Neuronal stem cell (in vitro differentiated cells): ENCODE measurements around the gene CHAF1A.
A peak's percentile ranks its signal among the peaks of the same experiment; 100 is the strongest.

Experiments
- DNase-seq: peaks from one replicate; pipeline ENCODE4 v3.0.0-alpha.2; 2013; ENCODE audit warnings: low spot score
- H2AFZ ChIP-seq: one replicate; pipeline ENCODE4 v1.6.1; 2013; ENCODE audit warnings: mild to moderate bottlenecking, low read length, inconsistent platforms
- H2AK5ac ChIP-seq: 2 replicates; pipeline ENCODE4 v1.6.1; 2013; ENCODE audit warnings: low read depth, mild to moderate bottlenecking, inconsistent platforms, low read length, moderate library complexity, mixed read lengths
- H2BK120ac ChIP-seq: 2 replicates; pipeline ENCODE4 v1.6.1; 2013; ENCODE audit warnings: low read depth, mild to moderate bottlenecking, inconsistent platforms, low read length, moderate library complexity, mixed read lengths
- H2BK12ac ChIP-seq: one replicate; pipeline ENCODE4 v1.6.1; 2013; ENCODE audit warnings: low read length, inconsistent platforms
- H2BK15ac ChIP-seq: 2 replicates; pipeline ENCODE4 v1.6.1; 2013; ENCODE audit warnings: mild to moderate bottlenecking, low read length, inconsistent platforms, mixed read lengths
- H2BK5ac ChIP-seq: one replicate; pipeline ENCODE4 v1.6.1; 2013; ENCODE audit warnings: inconsistent platforms, mild to moderate bottlenecking, low read length, moderate library complexity
- H3K14ac ChIP-seq: one replicate; pipeline ENCODE4 v1.6.1; 2013; ENCODE audit warnings: low read length, inconsistent platforms
- H3K18ac ChIP-seq: 2 replicates; pipeline ENCODE4 v1.6.1; 2013; ENCODE audit warnings: low read length, inconsistent platforms
- H3K23ac ChIP-seq: 2 replicates; pipeline ENCODE4 v1.6.1; 2013; ENCODE audit warnings: low read depth, mild to moderate bottlenecking, mixed read lengths, low read length, inconsistent platforms; ENCODE audit not compliant: poor library complexity
- H3K27ac ChIP-seq: replicated peaks from 3 replicates; pipeline ENCODE4 v1.5.1; 2013; ENCODE audit warnings: low read length, inconsistent platforms
- H3K27me3 ChIP-seq, 3 experiments: 2 replicates each; pipeline ENCODE4 v1.6.1; 2013; ENCODE audit warnings: low read length in 3 of 3, mild to moderate bottlenecking in 2 of 3, inconsistent platforms in 1 of 3, low read depth in 1 of 3, mixed read lengths in 1 of 3, moderate library complexity in 1 of 3; ENCODE audit not compliant: control insufficient read depth in 3 of 3, insufficient read depth in 3 of 3
- H3K36me3 ChIP-seq, 2 donors: replicated peaks in 1 of 2; 2 replicates each; pipeline ENCODE4 v1.6.1; 2013; ENCODE audit warnings: low read length in 2 of 2; ENCODE audit not compliant: control insufficient read depth in 2 of 2, insufficient read depth in 2 of 2
- H3K4ac ChIP-seq: 2 replicates; pipeline ENCODE4 v1.6.1; 2013; ENCODE audit warnings: inconsistent platforms, mild to moderate bottlenecking, low read length, moderate library complexity
- H3K4me1 ChIP-seq, 2 donors: 1 replicate in 1 of 2; 2 replicates in 1 of 2; pipeline ENCODE4 v1.6.1; 2013; ENCODE audit warnings: low read length in 2 of 2, low read depth in 1 of 2; ENCODE audit not compliant: control insufficient read depth in 2 of 2, insufficient read depth in 1 of 2
- H3K4me2 ChIP-seq: one replicate; pipeline ENCODE4 v1.6.1; 2013; ENCODE audit warnings: mild to moderate bottlenecking, low read length, inconsistent platforms; ENCODE audit not compliant: insufficient read depth, poor library complexity, severe bottlenecking
- H3K4me3 ChIP-seq, 2 donors: 2 replicates each; pipeline ENCODE4 v1.5.1; 2013; ENCODE audit warnings: low read length in 2 of 2, mild to moderate bottlenecking in 2 of 2, inconsistent platforms in 1 of 2, moderate library complexity in 1 of 2
- H3K79me1 ChIP-seq: one replicate; pipeline ENCODE4 v1.6.1; 2013; ENCODE audit warnings: low read depth, mild to moderate bottlenecking, inconsistent platforms, low read length, moderate library complexity
- H3K9ac ChIP-seq: one replicate; pipeline ENCODE4 v1.6.1; 2013; ENCODE audit warnings: mild to moderate bottlenecking, low read depth, low read length, inconsistent platforms; ENCODE audit not compliant: poor library complexity
- H3K9me3 ChIP-seq, 2 donors: replicated peaks in 1 of 2; 2 replicates each; pipeline versions ENCODE3 to v1.6.1; 2013; ENCODE audit warnings: low read length in 2 of 2, mild to moderate bottlenecking in 2 of 2, inconsistent platforms in 1 of 2, low read depth in 1 of 2, mixed read lengths in 1 of 2, moderate library complexity in 1 of 2; ENCODE audit not compliant: control insufficient read depth in 2 of 2, insufficient read depth in 1 of 2
- H4K8ac ChIP-seq: one replicate; pipeline ENCODE4 v1.6.1; 2013; ENCODE audit warnings: low read depth, mild to moderate bottlenecking, inconsistent platforms, low read length, moderate library complexity
- H4K91ac ChIP-seq: one replicate; pipeline ENCODE4 v1.6.1; 2013; ENCODE audit warnings: low read length, low read depth, mild to moderate bottlenecking, inconsistent platforms; ENCODE audit not compliant: poor library complexity
- WGBS, 2 donors: extraction: QIAGEN DNeasy Blood & Tissue Kit; methylation state at CpG; one replicate each; pipeline ENCODE4 v1.1.7; 2013; ENCODE audit warnings: missing lambda C conversion rate in 2 of 2, mixed read lengths in 1 of 2; ENCODE audit not compliant: insufficient read length in 2 of 2, insufficient replicate concordance in 1 of 2; ENCODE audit errors: extremely low coverage in 2 of 2; 5-methylcytosine and 5-hydroxymethylcytosine counted together

CHAF1A gene

GRCh38 chr19:4464815-4465581 is 62.6 kb downstream of the CHAF1A start:
- Histone ChIP-seq H4K91ac (no peak overlapping the region), H3K4me2 (no peak overlapping the region), H3K4me1 (no peaks in the 10 kb centered on the region), H3K14ac (no peak overlapping the region), H3K9me3 (no peaks in the 10 kb centered on the region), H2AFZ (no peak overlapping the region), H3K36me3 (no peaks in the 10 kb centered on the region), H3K23ac (no peak overlapping the region), H3K9ac (no peak overlapping the region), H2BK12ac (no peak overlapping the region), H3K4me3 (no peak overlapping the region), H2BK120ac (no peak overlapping the region), H3K4ac (no peak overlapping the region), H2BK5ac (no peak overlapping the region), H4K8ac (no peak overlapping the region), H3K27ac (no peak overlapping the region), H2AK5ac (no peak overlapping the region), H2BK15ac (no peak overlapping the region), H3K27me3 (no peaks in the 10 kb centered on the region), H3K18ac (no peak overlapping the region), H3K79me1 (no peaks in the 10 kb centered on the region)
- no peak for DNase-seq
- no CpG with 5 or more reads among the region's 8 CpGs for WGBS, 2 donors

DNA sequence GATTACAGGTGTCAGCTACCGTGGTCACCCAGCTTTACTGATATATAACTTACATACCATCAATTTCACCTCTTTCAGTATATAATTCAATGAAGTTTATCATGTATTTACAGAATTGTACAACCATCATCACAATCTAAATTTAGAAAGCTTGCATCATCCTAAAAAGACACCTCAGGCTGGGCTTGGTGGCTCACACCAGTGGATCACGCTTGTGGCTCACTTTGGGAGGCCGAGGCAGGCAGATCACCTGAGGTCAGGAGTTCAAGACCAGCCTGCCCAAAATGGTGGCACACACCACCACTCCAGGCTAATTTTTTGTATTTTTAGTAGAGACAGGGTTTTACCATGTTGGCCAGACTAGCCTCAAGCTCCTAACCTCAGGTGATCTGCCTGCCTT is 65.4 kb downstream of the CHAF1A start:
- Histone ChIP-seq H4K91ac (no peak overlapping the region), H3K4ac (no peak overlapping the region), H3K18ac (no peak overlapping the region), H2BK120ac (no peak overlapping the region), H3K36me3 (no peaks in the 10 kb centered on the region), H3K4me3 (no peak overlapping the region), H3K27me3 (no peaks in the 10 kb centered on the region), H2AK5ac (no peak overlapping the region), H3K4me2 (no peak overlapping the region), H3K27ac (no peak overlapping the region), H3K9me3 (no peaks in the 10 kb centered on the region), H2BK5ac (no peak overlapping the region), H3K4me1 (no peaks in the 10 kb centered on the region), H3K79me1 (peaks cover 2% of the 10 kb centered on the region), H3K14ac (no peak overlapping the region), H4K8ac (no peak overlapping the region), H3K23ac (no peak overlapping the region), H2BK12ac (no peak overlapping the region), H2BK15ac (no peak overlapping the region), H3K9ac (no peak overlapping the region), H2AFZ (no peak overlapping the region)
- WGBS, 2 donors = no CpG with 5 or more reads among the region's 3 CpGs
- DNase-seq = no peak

DNA sequence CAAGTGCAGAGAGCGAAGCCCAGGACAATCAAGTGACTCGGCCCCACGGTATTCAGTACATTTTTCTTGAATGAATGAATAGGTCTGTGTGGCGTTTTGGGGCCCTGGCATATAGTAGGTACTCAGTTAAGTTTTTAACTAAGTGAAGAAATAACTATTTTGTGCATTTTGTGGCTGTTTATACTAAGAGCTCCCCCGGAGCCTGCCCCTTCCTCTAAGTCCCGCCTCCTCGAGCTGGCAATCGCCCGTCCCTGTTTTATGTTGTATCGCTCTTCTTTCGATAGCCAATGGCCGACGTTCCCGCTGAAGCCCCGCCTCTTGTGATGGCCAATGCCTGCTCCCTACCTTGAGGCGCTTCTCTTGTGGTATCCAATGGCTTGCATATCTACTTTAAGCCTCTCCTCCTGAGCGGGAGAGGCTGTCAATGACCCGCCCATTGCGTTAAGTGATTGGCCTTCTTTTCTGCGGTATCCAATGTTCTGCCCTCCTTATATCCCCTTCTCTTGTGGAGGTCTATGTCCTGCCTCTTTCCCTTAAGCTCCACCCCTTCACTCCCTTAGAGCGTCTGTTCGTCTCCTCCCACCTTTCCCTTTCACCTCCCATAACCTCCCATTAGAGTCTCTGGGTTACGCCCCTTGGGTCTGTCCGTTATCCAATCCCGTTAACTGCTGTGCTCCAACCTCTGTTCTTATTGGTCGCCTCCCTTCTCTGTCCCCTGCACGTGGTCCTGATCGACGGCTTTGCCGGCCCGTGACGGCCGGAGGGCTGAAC is 69.1 kb downstream of the CHAF1A start:
- no peak overlapping the region for H2BK15ac ChIP-seq
- H3K79me1 ChIP-seq = peaks cover 16% of the 10 kb centered on the region
- peak overlapping the region; percentile 13 for H3K18ac ChIP-seq
- WGBS, 2 donors = no CpG with 5 or more reads among the region's 33 CpGs
- H3K27me3 ChIP-seq = no peaks in the 10 kb centered on the region
- H4K91ac ChIP-seq = no peak overlapping the region
- DNase-seq = peak; percentile 100
- no peak overlapping the region for H3K14ac ChIP-seq
- H3K4me2 ChIP-seq = peak overlapping the region; percentile 81
- no peak overlapping the region for H3K9ac ChIP-seq
- H2AK5ac ChIP-seq = no peak overlapping the region
- no peak overlapping the region for H2BK12ac ChIP-seq
- H3K27ac ChIP-seq = peak overlapping the region; percentile 83
- no peak overlapping the region for H2BK5ac ChIP-seq
- H3K36me3 ChIP-seq = peaks cover 8 to 13% of the 10 kb centered on the region in 2 donors
- H4K8ac ChIP-seq = no peak overlapping the region
- no peak overlapping the region for H3K4ac ChIP-seq
- no peak overlapping the region for H3K23ac ChIP-seq
- no peaks in the 10 kb centered on the region for H3K9me3 ChIP-seq
- peak overlapping the region; percentile 77 to 84 for H3K4me3 ChIP-seq
- no peak overlapping the region for H2BK120ac ChIP-seq
- H2AFZ ChIP-seq = peak overlapping the region; percentile 84
- H3K4me1 ChIP-seq = peaks cover 8 to 10% of the 10 kb centered on the region in 2 donors
